K562 (cell line): ENCODE data around the gene PPP4R1. TPM values are rescaled to one million over a fixed set of nuclear protein-coding genes. Genes with fewer than 3 reads are reported as not detected.

Experiments used
- BRCA1 ChIP-seq, 2 experiments: fragments of 450-650 bp in 1 of 2; sonication (generic) in 1 of 2; formaldehyde crosslinking in 1 of 2; IDR thresholded peaks; 2 replicates each; pipeline versions ENCODE4 v1.5.0 to v1.6.1; 2017 to 2020; ENCODE audit warnings: mild to moderate bottlenecking in 1 of 2, missing genetic modification reagents in 1 of 2
- FOSL1 ChIP-seq: fragments of 200-800 bp; sonication (Bioruptor generic); conservative IDR thresholded peaks from 2 replicates; pipeline ENCODE4 v1.6.1; 2016; ENCODE audit warnings: missing genetic modification characterization, missing compliant biosample characterization
- HMGXB4 ChIP-seq: sonication (generic); formaldehyde crosslinking; IDR thresholded peaks from 2 replicates; pipeline ENCODE4 v1.8.1; 2023; ENCODE audit warnings: mild to moderate bottlenecking, missing genetic modification reagents
- MBD1 ChIP-seq: fragments of 250-450 bp; sonication (Bioruptor Pico); IDR thresholded peaks from 2 replicates; pipeline ENCODE4 v1.8.0; 2022; ENCODE audit warnings: inconsistent platforms
- MTA3 ChIP-seq: fragments of 450-650 bp; formaldehyde crosslinking; IDR thresholded peaks from 2 replicates; pipeline ENCODE4 v1.6.1; 2017; ENCODE audit warnings: mild to moderate bottlenecking, borderline replicate concordance
- NCOA6 ChIP-seq: fragments of 450-650 bp; IDR thresholded peaks from 2 replicates; pipeline ENCODE4 v1.6.1; 2017; ENCODE audit warnings: mild to moderate bottlenecking
- PCBP2 ChIP-seq: fragments of 200-400 bp; formaldehyde crosslinking; IDR thresholded peaks from 2 replicates; pipeline ENCODE4 v1.6.1; 2018; ENCODE audit warnings: low read length, low read depth, mild to moderate bottlenecking, moderate library complexity; ENCODE audit not compliant: poor library complexity, severe bottlenecking
- polyA plus RNA-seq, 8 experiments: library from polyadenylated mRNA; depleted of rRNA in 4 of 8; stranded (reverse) in 5 of 8; unstranded in 3 of 8; fragments of >200 nt; fragmentation: Nextera tagmentation in 2 of 8; fragmentation: Illumina TruSeq in 1 of 8; extraction: Ambion mirVana in 2 of 8; extraction: Trizol in 1 of 8; gene quantifications; 2 replicates each; pipeline versions ENCODE4 v1.2.1 to v1.2.3, GENCODE V29; 2011 to 2014; ENCODE audit warnings: inconsistent platforms in 1 of 8, missing spikeins in 1 of 8
- total RNA-seq, 7 experiments: library from RNA; depleted of rRNA in 6 of 7; stranded (reverse); fragments of >200 nt in 6 of 7; fragmentation: Illumina TruSeq in 2 of 7; extraction: Trizol in 2 of 7; gene quantifications; 2 replicates each; pipeline versions ENCODE4 v1.2.1 to v1.2.3, GENCODE V29; 2011 to 2021; ENCODE audit warnings: low replicate concordance in 1 of 7
- TF ChIP-seq, protein P1 (sequence below): sonication (generic); formaldehyde crosslinking; IDR thresholded peaks from 2 replicates; pipeline ENCODE4 v1.8.0; 2022; ENCODE audit warnings: mild to moderate bottlenecking, missing genetic modification reagents
- TF ChIP-seq, protein P2 (sequence below), 2 experiments: fragments of 450-650 bp; IDR thresholded peaks; 2 replicates each; pipeline ENCODE4 v1.6.1; 2016; ENCODE audit warnings: mild to moderate bottlenecking in 2 of 2, borderline replicate concordance in 1 of 2, low read depth in 1 of 2, moderate library complexity in 1 of 2
- TF ChIP-seq, protein P3 (sequence below): fragments of 250-450 bp; sonication (Bioruptor Pico); IDR thresholded peaks from 2 replicates; pipeline ENCODE4 v1.5.0; 2021

The PPP4R1 gene
- total and polyA plus RNA-seq, 9 of the 15 experiments (the other 6 are each of a cell fraction or from before 2014, with no cell fraction given): 23.5 to 136 (median 84.5) TPM

DNA sequence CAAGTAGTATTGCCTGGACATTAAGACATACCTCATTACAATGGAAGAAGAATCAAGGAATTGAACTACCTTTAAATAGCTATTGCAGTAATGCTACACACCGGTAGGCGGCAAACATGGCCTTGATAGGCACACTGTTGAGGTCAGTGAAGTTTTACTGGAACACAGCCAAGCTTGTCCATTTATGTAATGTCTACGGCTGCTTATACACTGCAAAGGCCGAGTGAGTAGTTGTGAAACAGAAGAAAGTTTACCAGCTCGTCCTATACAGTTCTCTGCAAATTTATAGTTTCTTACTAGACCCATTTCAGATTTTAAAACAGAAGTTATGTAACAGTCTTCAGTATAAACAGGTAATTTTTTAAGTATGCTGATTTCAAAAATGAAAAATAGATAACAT is 38.8 kb downstream of the PPP4R1 start (continued):
- TF ChIP-seq, protein P1, sequence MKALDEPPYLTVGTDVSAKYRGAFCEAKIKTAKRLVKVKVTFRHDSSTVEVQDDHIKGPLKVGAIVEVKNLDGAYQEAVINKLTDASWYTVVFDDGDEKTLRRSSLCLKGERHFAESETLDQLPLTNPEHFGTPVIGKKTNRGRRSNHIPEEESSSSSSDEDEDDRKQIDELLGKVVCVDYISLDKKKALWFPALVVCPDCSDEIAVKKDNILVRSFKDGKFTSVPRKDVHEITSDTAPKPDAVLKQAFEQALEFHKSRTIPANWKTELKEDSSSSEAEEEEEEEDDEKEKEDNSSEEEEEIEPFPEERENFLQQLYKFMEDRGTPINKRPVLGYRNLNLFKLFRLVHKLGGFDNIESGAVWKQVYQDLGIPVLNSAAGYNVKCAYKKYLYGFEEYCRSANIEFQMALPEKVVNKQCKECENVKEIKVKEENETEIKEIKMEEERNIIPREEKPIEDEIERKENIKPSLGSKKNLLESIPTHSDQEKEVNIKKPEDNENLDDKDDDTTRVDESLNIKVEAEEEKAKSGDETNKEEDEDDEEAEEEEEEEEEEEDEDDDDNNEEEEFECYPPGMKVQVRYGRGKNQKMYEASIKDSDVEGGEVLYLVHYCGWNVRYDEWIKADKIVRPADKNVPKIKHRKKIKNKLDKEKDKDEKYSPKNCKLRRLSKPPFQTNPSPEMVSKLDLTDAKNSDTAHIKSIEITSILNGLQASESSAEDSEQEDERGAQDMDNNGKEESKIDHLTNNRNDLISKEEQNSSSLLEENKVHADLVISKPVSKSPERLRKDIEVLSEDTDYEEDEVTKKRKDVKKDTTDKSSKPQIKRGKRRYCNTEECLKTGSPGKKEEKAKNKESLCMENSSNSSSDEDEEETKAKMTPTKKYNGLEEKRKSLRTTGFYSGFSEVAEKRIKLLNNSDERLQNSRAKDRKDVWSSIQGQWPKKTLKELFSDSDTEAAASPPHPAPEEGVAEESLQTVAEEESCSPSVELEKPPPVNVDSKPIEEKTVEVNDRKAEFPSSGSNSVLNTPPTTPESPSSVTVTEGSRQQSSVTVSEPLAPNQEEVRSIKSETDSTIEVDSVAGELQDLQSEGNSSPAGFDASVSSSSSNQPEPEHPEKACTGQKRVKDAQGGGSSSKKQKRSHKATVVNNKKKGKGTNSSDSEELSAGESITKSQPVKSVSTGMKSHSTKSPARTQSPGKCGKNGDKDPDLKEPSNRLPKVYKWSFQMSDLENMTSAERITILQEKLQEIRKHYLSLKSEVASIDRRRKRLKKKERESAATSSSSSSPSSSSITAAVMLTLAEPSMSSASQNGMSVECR (CRISPR knock-in tag): no peak
- TF ChIP-seq, protein P2, sequence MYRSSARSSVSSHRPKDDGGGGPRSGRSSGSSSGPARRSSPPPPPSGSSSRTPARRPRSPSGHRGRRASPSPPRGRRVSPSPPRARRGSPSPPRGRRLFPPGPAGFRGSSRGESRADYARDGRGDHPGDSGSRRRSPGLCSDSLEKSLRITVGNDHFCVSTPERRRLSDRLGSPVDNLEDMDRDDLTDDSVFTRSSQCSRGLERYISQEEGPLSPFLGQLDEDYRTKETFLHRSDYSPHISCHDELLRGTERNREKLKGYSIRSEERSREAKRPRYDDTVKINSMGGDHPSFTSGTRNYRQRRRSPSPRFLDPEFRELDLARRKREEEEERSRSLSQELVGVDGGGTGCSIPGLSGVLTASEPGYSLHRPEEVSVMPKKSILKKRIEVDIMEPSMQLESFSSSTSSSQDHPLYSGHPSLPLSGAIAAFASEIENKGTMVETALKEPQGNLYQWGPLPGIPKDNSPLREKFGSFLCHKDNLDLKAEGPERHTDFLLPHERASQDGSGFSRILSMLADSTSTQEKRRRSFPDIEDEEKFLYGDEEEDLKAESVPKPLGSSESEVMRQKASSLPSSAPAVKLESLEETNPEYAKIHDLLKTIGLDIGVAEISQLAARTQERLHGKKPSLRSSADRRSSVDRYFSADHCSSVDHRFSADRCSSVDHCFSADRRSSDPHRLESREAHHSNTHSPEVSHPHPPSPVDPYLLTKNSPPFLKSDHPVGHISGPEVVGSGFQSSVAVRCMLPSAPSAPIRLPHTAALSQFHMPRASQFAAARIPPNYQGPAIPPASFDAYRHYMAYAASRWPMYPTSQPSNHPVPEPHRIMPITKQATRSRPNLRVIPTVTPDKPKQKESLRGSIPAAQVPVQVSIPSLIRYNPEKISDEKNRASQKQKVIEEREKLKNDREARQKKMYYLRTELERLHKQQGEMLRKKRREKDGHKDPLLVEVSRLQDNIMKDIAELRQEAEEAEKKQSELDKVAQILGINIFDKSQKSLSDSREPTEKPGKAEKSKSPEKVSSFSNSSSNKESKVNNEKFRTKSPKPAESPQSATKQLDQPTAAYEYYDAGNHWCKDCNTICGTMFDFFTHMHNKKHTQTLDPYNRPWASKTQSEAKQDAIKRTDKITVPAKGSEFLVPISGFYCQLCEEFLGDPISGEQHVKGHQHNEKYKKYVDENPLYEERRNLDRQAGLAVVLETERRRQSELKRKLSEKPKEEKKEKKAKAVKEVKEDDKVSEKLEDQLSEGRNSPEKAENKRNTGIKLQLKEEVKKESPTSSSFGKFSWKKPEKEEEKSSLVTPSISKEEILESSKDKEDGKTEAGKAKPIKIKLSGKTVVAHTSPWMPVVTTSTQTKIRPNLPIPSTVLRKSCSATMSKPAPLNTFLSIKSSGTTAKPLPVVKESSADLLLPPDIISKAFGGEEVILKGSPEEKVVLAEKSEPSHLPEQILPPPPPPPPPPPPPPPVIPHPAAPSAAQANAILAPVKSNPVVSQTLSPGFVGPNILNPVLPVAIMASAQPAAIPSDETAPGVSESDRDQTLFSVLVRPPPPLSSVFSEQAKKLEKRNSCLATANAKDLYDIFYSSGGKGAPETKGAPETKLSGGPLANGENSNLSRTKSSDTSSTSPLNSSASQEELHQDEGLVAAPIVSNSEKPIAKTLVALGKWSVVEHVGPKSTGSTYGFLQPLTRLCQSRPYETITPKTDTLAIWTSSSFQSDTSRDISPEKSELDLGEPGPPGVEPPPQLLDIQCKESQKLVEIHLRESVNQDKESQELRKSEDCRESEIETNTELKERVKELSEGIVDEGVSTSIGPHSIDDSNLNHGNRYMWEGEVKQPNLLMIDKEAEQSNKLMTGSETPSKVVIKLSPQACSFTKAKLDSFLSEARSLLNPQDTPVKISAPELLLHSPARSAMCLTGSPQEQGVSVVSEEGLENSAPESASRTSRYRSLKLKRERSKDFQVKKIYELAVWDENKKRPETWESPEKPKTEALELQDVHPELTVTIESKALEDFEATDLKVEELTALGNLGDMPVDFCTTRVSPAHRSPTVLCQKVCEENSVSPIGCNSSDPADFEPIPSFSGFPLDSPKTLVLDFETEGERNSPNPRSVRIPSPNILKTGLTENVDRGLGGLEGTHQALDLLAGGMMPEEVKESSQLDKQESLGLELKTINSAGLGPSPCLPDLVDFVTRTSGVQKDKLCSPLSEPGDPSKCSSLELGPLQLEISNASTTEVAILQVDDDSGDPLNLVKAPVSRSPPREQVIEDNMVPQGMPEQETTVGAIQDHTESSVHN (IDR thresholded peaks at IDR 0.05; ENCODE audit: borderline replicate concordance in 1 of 2, low read depth in 1 of 2): no peak
- no peak for TF ChIP-seq MBD1 (CRISPR knock-in tag)
- TF ChIP-seq BRCA1 (IDR thresholded peaks at IDR 0.05): no peak
- TF ChIP-seq BRCA1 (CRISPR knock-in tag; IDR thresholded peaks at IDR 0.05): no peak
- TF ChIP-seq FOSL1 (tag): peak; percentile 37; the same call in 1 of the 2 replicates
- no peak for TF ChIP-seq NCOA6
- 0 out of 2 replicates have a peak, but pooled peaks have one; percentile 42 for TF ChIP-seq MTA3
- no peak for TF ChIP-seq HMGXB4
- TF ChIP-seq, protein P3, sequence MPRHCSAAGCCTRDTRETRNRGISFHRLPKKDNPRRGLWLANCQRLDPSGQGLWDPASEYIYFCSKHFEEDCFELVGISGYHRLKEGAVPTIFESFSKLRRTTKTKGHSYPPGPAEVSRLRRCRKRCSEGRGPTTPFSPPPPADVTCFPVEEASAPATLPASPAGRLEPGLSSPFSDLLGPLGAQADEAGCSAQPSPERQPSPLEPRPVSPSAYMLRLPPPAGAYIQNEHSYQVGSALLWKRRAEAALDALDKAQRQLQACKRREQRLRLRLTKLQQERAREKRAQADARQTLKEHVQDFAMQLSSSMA (CRISPR knock-in tag): no peak
- no peak for TF ChIP-seq PCBP2
